HG02840 (cell line): ENCODE results near the gene PACSIN3.

ENCODE experiments used
- ATAC-seq: cut with Tn5 transposase; IDR thresholded peaks from one replicate; pipeline ENCODE4 v1.9.1; 2021; ENCODE audit warnings: mild to moderate bottlenecking, moderate library complexity, moderate number of reproducible peaks; ENCODE audit not compliant: unreplicated experiment, low FRiP score

Gene PACSIN3

GRCh38 chr11:47155879-47156278 lies 30.4 kb downstream of the PACSIN3 start:
- no peak for ATAC-seq

GRCh38 chr11:47154616-47155570 lies 31.3 kb downstream of the PACSIN3 start:
- ATAC-seq: no peak

GRCh38 chr11:47152953-47153950 lies 33.0 kb downstream of the PACSIN3 start:
- ATAC-seq: no peak

- no peak for ATAC-seq
Measured at GRCh38 chr11:47152126-47152952, 33.9 kb downstream of the PACSIN3 start.

- ATAC-seq: no peak
Measured at GRCh38 chr11:47149782-47150181, 36.5 kb downstream of the PACSIN3 start.

GRCh38 chr11:47148903-47149531 lies 37.2 kb downstream of the PACSIN3 start:
- no peak for ATAC-seq

GRCh38 chr11:47148270-47148669 lies 38.0 kb downstream of the PACSIN3 start:
- ATAC-seq: no peak

- no peak for ATAC-seq
Measured at GRCh38 chr11:47147681-47148080, 38.6 kb downstream of the PACSIN3 start.

GRCh38 chr11:47147250-47147649 lies 39.0 kb downstream of the PACSIN3 start:
- ATAC-seq: no peak

- no peak for ATAC-seq
Measured at GRCh38 chr11:47144541-47144940, 41.7 kb downstream of the PACSIN3 start.

- ATAC-seq: no peak
Measured at GRCh38 chr11:47143322-47143721, 42.9 kb downstream of the PACSIN3 start.

GRCh38 chr11:47139878-47140277 lies 46.4 kb downstream of the PACSIN3 start:
- no peak for ATAC-seq

- no peak for ATAC-seq
Measured at GRCh38 chr11:47137476-47137875, 48.8 kb downstream of the PACSIN3 start.

GRCh38 chr11:47136921-47137320 lies 49.3 kb downstream of the PACSIN3 start:
- no peak for ATAC-seq

- ATAC-seq: no peak
Measured at GRCh38 chr11:47136327-47136726, 49.9 kb downstream of the PACSIN3 start.

GRCh38 chr11:47132981-47133380 lies 53.3 kb downstream of the PACSIN3 start:
- no peak for ATAC-seq

- ATAC-seq: no peak
Measured at GRCh38 chr11:47132490-47132889, 53.7 kb downstream of the PACSIN3 start.

GRCh38 chr11:47131136-47131535 lies 55.1 kb downstream of the PACSIN3 start:
- ATAC-seq: no peak

GRCh38 chr11:47130543-47130942 lies 55.7 kb downstream of the PACSIN3 start:
- no peak for ATAC-seq
